ENCODE results near the gene BAIAP2.

Gene BAIAP2

GRCh38 chr17:81123052-81124048 is 88.4 kb downstream of the BAIAP2 start:
- no peak overlapping the region for H3K27ac ChIP-seq
- TF ChIP-seq CTCF (conservative IDR thresholded peaks at IDR 0.05), result no peak

- no peak for TF ChIP-seq CTCF (conservative IDR thresholded peaks at IDR 0.05)
- H3K27ac ChIP-seq, result no peak overlapping the region
Measured at GRCh38 chr17:81124377-81124776, 89.4 kb downstream of the BAIAP2 start.

- no peak overlapping the region for H3K27ac ChIP-seq
Measured at GRCh38 chr17:81125573-81126081, 90.7 kb downstream of the BAIAP2 start.

GRCh38 chr17:81126281-81127132 is 91.6 kb downstream of the BAIAP2 start:
- no peak overlapping the region for H3K27ac ChIP-seq
- no peak for TF ChIP-seq CTCF (conservative IDR thresholded peaks at IDR 0.05)

More at GRCh38 chr17:81125573-81126081, 90.7 kb downstream of the BAIAP2 start:
- no peak for TF ChIP-seq CTCF (conservative IDR thresholded peaks at IDR 0.05)

- TF ChIP-seq CTCF (conservative IDR thresholded peaks at IDR 0.05), result no peak
- H3K27ac ChIP-seq, result no peak overlapping the region
Measured at GRCh38 chr17:81127133-81127455, 92.1 kb downstream of the BAIAP2 start.

- H3K27ac ChIP-seq, result no peak overlapping the region
- no peak for TF ChIP-seq CTCF (conservative IDR thresholded peaks at IDR 0.05)
Measured at GRCh38 chr17:81127526-81128177, 92.7 kb downstream of the BAIAP2 start.
